Thymus (tissue), 11 donors: Measurements from ENCODE around the gene CCDC85B. TPM values are rescaled to one million over a fixed set of nuclear protein-coding genes. Genes with fewer than 3 reads are reported as not detected.

Source experiments
- DNase-seq, 9 donors: peaks; one replicate each; pipeline ENCODE4 v3.0.0-alpha.2; 2013; ENCODE audit warnings: low spot score in 9 of 9, low read depth in 6 of 9, missing footprints in 1 of 9
- H3K27ac ChIP-seq, 2 donors: one replicate each; pipeline ENCODE4 v1.5.1; 2013; ENCODE audit warnings: control low read depth in 1 of 2, low read depth in 1 of 2, low read length in 1 of 2, mild to moderate bottlenecking in 1 of 2, moderate library complexity in 1 of 2
- H3K27me3 ChIP-seq, 2 donors: one replicate each; pipeline ENCODE4 v1.5.1; 2013; ENCODE audit warnings: low read length in 1 of 2; ENCODE audit not compliant: control insufficient read depth in 2 of 2, insufficient read depth in 1 of 2
- H3K36me3 ChIP-seq, 2 donors: one replicate each; pipeline ENCODE4 v1.5.1; 2013; ENCODE audit warnings: low read length in 1 of 2, mild to moderate bottlenecking in 1 of 2, moderate library complexity in 1 of 2; ENCODE audit not compliant: control insufficient read depth in 2 of 2, insufficient read depth in 2 of 2
- H3K4me1 ChIP-seq, 2 donors: one replicate each; pipeline ENCODE4 v1.5.1; 2013; ENCODE audit warnings: low read length in 2 of 2; ENCODE audit not compliant: control insufficient read depth in 2 of 2, insufficient read depth in 2 of 2
- H3K4me3 ChIP-seq, 2 donors: one replicate each; pipeline ENCODE4 v1.5.1; 2013; ENCODE audit warnings: low read length in 2 of 2, control low read depth in 1 of 2, mild to moderate bottlenecking in 1 of 2
- H3K9me3 ChIP-seq, 2 donors: one replicate each; pipeline ENCODE4 v1.5.1; 2013; ENCODE audit warnings: low read length in 1 of 2, mild to moderate bottlenecking in 1 of 2; ENCODE audit not compliant: control insufficient read depth in 2 of 2, insufficient read depth in 1 of 2
- WGBS: extraction: QIAGEN DNeasy Blood & Tissue Kit; methylation state at CpG from one replicate; pipeline ENCODE4 v1.1.7; 2013; 5-methylcytosine and 5-hydroxymethylcytosine counted together
- polyA plus RNA-seq: library from polyadenylated mRNA; stranded (reverse); fragments of 200-250 nt; gene quantifications from one replicate; pipeline ENCODE4 v1.2.3, GENCODE V29; 2013
- total RNA-seq: library from RNA; stranded (reverse); fragments of 120-200 nt; gene quantifications from one replicate; pipeline ENCODE4 v1.2.4, GENCODE V29; 2013
- donor health status: healthy.

The CCDC85B gene
- total and polyA plus RNA-seq, 2 donors, result 20.2 to 30.5 TPM

DNA sequence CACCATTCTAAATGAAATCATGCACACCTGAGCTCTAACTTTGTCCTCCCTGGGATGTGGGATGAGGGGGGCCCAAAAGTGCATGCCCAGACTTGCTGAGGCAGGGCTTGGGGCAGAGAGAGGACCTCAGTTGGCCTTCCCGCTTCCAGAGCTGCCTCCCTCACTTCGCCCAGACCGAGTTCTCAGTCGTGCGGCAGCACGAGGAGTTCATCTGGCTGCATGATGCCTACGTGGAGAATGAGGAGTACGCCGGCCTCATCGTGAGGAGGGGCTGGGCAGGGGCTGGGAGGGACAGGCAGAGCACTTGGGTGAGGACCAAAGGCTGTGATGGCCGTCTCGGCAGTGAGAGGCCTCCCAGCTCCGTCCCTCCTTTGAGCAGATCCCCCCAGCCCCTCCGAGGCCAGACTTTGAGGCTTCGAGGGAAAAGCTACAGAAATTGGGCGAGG, 40.7 kb upstream of the CCDC85B start:
- Histone ChIP-seq H3K27ac (no peak overlapping the region), H3K9me3 (peaks cover 7 to 24% of the 10 kb centered on the region in 2 donors), H3K36me3 (peaks cover 38 to 42% of the 10 kb centered on the region in 2 donors), H3K4me1 (no peaks in the 10 kb centered on the region), H3K4me3 (no peak overlapping the region), H3K27me3 (peaks cover 0 to 2% of the 10 kb centered on the region in 2 donors)
- no peak for DNase-seq
- WGBS, result 90% methylated on average over 16 of the region's 16 CpGs

DNA sequence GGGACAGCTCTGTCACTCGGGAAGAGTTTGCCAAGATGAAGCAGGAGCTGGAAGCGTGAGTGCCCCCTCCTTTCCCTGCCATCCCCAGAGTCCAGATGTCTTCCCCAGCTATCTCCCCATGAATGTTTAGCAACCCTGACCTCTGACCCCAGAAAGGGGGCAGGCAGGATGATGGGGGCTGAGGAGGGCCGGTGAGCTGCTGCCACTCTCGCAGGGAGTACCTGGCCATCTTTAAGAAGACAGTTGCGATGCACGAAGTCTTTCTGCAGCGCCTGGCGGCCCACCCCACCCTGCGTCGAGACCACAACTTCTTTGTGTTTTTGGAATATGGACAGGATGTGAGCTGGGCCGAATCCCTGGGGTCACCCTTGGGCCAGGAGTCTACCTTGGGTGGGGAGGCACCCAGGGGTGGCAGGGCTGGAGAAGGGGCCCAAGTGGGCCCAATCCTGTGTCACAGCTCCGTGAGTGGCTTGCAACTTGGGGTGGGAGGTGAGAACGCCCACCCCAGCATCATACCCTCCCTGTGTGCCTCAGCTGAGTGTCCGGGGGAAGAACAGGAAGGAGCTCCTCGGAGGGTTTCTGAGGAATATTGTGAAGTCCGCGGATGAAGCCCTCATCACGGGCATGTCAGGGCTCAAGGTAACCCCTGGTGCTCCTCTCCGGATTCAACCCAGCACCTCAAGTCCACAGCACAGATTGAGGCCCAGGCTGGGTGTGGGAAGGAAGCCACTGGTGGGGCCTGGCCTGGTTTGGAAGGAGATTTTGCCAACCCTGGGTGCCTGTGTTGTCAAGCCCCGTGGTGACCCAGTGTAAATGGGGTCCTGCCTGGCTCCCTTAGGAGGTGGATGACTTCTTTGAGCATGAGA, 40.0 kb upstream of the CCDC85B start:
- DNase-seq, result no peak
- peaks cover 45 to 49% of the 10 kb centered on the region in 2 donors for H3K36me3 ChIP-seq
- peaks cover 1 to 3% of the 10 kb centered on the region in 2 donors for H3K4me1 ChIP-seq
- H3K27ac ChIP-seq, result no peak overlapping the region
- 95% methylated on average over 20 of the region's 20 CpGs for WGBS
- H3K4me3 ChIP-seq, result no peak overlapping the region
- H3K9me3 ChIP-seq, result peaks cover 7 to 24% of the 10 kb centered on the region in 2 donors
- H3K27me3 ChIP-seq, result peaks cover 0 to 2% of the 10 kb centered on the region in 2 donors

DNA sequence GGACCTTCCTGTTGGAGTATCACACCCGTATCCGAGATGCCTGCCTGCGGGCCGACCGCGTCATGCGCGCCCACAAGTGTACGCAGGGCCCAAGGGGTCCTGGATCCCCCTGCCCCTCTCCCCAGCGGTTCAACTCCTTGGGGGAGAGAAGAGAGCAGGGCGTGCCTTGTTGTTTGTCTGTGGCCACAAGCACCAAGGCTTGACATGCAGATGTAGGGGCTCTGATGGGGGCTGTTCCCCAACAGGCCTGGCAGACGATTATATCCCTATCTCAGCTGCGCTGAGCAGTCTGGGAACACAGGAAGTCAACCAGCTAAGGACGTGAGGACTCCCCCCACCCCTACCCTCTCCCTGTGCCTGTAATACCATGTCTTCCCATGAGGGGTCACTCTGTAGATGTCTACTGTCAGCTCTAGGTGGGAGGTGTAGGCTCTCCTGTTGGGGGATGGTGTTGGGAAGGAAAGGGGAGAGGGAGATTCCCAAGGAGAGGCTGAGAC, 39.3 kb upstream of the CCDC85B start:
- peaks cover 7 to 24% of the 10 kb centered on the region in 2 donors for H3K9me3 ChIP-seq
- H3K27ac ChIP-seq, result no peak overlapping the region
- peaks cover 0 to 2% of the 10 kb centered on the region in 2 donors for H3K27me3 ChIP-seq
- no peak for DNase-seq
- H3K4me3 ChIP-seq, result no peak overlapping the region
- 96% methylated on average over 14 of the region's 14 CpGs for WGBS
- peaks cover 52 to 56% of the 10 kb centered on the region in 2 donors for H3K36me3 ChIP-seq
- H3K4me1 ChIP-seq, result peaks cover 7 to 8% of the 10 kb centered on the region in 2 donors

DNA sequence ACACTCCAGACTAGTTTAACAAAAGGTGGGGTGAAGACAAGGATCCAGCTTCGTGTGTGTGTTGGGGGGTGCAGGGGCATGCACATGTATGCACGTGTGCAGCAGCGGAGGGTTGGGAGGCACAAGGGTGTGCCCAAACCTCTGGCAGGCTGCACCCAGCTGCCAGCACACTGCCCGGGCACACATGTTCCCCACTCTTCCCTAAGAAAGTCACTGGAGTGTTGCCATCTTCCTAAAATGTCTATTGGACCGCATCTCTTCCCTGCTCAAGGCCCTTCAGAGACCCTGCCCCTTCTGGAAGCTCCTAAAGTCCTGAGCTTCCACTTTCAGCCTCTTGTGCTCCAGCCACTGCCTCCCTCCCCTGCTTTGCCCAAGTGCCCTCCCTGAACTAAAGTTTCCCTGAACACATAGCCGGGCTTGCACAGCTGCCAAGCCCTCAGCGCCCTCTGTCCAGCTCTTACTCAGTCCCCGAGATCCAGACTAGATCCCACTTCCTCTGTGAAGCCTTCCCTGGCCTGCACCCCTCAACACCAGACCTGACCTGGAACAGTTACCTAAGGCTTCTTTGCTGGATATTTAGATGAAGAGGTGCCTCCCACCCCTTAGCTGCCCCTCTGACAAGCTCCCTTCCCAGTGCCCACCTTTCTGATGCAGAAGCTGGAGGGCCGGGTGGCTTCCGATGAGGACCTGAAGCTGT, 38.5 kb upstream of the CCDC85B start:
- Histone ChIP-seq H3K27me3 (peaks cover 0 to 2% of the 10 kb centered on the region in 2 donors), H3K9me3 (peaks cover 7 to 24% of the 10 kb centered on the region in 2 donors), H3K4me3 (no peak overlapping the region), H3K36me3 (peaks cover 58 to 61% of the 10 kb centered on the region in 2 donors), H3K4me1 (peaks cover 13 to 14% of the 10 kb centered on the region in 2 donors), H3K27ac (peak overlapping the region in 1 of 2 donors; percentile 20)
- DNase-seq, result no peak
- 97% methylated on average over 10 of the region's 10 CpGs for WGBS

DNA sequence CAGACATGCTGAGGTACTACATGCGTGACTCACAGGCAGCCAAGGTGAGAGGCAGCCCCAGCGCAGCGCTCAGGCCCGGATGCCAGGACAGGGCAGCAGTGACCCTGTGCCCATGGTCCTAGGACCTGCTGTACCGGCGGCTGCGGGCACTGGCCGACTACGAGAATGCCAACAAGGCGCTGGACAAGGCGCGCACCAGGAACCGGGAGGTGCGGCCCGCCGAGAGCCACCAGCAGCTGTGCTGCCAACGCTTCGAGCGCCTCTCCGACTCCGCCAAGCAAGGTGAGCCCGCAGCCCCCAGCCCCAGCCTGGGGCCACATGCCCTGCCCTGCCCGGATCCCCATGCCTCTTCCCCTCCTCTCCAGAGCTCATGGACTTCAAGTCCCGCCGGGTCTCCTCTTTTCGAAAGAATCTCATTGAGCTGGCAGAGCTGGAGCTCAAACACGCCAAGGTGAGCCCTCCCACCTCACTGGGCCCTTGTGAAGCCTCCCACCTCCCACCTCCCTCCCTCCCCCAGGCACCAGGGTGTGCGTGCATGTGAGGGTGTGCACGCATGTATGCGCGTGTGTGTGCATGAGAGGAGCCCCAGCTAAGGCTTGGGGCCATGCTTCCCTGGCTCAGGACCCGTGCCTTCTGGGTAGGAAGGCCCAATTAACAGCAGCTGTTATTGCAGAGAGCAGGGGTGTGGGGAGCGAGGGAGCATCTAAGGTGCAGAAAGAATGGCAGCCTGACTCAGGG, 37.8 kb upstream of the CCDC85B start:
- Histone ChIP-seq H3K36me3 (peaks cover 58 to 61% of the 10 kb centered on the region in 2 donors), H3K9me3 (peaks cover 7 to 24% of the 10 kb centered on the region in 2 donors), H3K4me1 (peaks cover 13 to 14% of the 10 kb centered on the region in 2 donors), H3K27me3 (no peaks in the 10 kb centered on the region), H3K27ac (no peak overlapping the region), H3K4me3 (no peak overlapping the region)
- DNase-seq, result no peak
- WGBS, result 97% methylated on average over 33 of the region's 33 CpGs

DNA sequence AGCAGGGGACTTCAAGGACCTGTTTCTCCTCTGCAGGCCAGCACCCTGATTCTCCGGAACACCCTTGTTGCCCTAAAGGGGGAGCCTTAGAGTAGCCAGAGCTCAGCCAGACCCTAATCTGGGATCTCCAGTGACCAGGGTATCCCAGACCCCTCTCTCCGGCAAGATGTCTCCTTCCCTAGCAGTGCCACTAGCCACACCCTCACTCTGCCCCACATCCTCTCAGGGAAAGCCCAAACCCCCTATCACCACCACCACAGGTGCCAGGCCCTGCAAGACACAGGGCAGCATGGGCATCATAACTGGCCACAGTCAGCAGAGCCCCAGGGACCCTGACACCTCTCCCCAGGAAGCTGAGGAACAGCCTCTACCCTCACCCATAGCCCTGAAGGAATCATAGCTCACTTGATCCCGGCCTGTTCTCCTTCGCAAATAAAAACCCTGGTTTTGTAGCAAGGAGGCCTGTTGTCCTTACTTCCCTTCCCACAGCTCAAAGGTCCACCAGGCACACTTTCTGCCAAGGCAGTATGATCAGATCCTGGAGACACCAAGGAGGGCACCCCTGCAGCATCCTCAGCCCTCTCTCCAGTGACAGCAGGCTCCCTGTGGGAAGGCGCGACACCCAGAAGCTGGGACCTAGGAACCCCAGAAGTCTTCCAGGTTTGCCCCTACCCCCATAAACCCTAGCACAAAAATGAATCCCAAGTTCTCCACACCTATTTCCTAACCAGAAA, 37.1 kb upstream of the CCDC85B start:
- peaks cover 7 to 24% of the 10 kb centered on the region in 2 donors for H3K9me3 ChIP-seq
- no peak for DNase-seq
- H3K36me3 ChIP-seq, result peaks cover 58 to 61% of the 10 kb centered on the region in 2 donors
- no peaks in the 10 kb centered on the region for H3K27me3 ChIP-seq
- no peak overlapping the region for H3K27ac ChIP-seq
- peaks cover 13 to 15% of the 10 kb centered on the region in 2 donors for H3K4me1 ChIP-seq
- 97% methylated on average over 6 of the region's 6 CpGs for WGBS
- no peak overlapping the region for H3K4me3 ChIP-seq

DNA sequence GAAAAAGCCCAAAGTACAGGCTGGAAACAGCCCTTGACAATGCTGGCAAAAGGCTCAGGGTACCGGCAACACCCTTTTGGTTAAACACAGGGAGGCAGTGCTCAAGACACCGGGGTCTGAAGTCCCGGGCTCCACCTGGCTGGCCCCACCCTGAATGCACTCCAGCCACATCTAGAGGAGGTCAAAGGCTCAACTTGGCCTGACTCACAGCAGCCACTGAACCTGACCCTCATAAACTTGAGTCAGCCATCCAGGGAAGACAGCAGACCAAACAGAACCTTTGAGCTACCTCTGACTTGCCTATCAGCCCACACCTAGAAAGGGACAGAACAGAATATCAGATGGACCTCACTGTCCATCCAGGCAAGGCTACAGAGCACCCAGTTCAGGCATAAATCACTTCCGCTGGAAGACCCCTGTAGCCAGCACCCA, 36.3 kb upstream of the CCDC85B start:
- Histone ChIP-seq H3K27ac (no peak overlapping the region), H3K4me1 (peaks cover 13 to 23% of the 10 kb centered on the region in 2 donors), H3K9me3 (peaks cover 7 to 24% of the 10 kb centered on the region in 2 donors), H3K36me3 (peaks cover 58 to 61% of the 10 kb centered on the region in 2 donors), H3K27me3 (no peaks in the 10 kb centered on the region), H3K4me3 (no peak overlapping the region)
- WGBS, result 99% methylated on average over 4 of the region's 4 CpGs
- no peak for DNase-seq
